ENCODE results near the gene DYNLT3.
A peak's percentile ranks its signal among the peaks of the same experiment; 100 is the strongest.

The DYNLT3 gene

GRCh38 chrX:37829721-37830120 is 17.6 kb downstream of the DYNLT3 start:
- no peak for TF ChIP-seq CEBPB (IDR thresholded peaks at IDR 0.05)
- TF ChIP-seq MAX (IDR thresholded peaks at IDR 0.05): no peak
- no peak for TF ChIP-seq TEAD4 (IDR thresholded peaks at IDR 0.05)
- no peak for TF ChIP-seq YY1 (IDR thresholded peaks at IDR 0.05; ENCODE audit: low read depth)
- TF ChIP-seq, protein P1, sequence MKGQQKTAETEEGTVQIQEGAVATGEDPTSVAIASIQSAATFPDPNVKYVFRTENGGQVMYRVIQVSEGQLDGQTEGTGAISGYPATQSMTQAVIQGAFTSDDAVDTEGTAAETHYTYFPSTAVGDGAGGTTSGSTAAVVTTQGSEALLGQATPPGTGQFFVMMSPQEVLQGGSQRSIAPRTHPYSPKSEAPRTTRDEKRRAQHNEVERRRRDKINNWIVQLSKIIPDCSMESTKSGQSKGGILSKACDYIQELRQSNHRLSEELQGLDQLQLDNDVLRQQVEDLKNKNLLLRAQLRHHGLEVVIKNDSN (IDR thresholded peaks at IDR 0.05): no peak
- no peak for TF ChIP-seq TAF1 (IDR thresholded peaks at IDR 0.05; ENCODE audit: low read depth)
- TF ChIP-seq, protein P2, sequence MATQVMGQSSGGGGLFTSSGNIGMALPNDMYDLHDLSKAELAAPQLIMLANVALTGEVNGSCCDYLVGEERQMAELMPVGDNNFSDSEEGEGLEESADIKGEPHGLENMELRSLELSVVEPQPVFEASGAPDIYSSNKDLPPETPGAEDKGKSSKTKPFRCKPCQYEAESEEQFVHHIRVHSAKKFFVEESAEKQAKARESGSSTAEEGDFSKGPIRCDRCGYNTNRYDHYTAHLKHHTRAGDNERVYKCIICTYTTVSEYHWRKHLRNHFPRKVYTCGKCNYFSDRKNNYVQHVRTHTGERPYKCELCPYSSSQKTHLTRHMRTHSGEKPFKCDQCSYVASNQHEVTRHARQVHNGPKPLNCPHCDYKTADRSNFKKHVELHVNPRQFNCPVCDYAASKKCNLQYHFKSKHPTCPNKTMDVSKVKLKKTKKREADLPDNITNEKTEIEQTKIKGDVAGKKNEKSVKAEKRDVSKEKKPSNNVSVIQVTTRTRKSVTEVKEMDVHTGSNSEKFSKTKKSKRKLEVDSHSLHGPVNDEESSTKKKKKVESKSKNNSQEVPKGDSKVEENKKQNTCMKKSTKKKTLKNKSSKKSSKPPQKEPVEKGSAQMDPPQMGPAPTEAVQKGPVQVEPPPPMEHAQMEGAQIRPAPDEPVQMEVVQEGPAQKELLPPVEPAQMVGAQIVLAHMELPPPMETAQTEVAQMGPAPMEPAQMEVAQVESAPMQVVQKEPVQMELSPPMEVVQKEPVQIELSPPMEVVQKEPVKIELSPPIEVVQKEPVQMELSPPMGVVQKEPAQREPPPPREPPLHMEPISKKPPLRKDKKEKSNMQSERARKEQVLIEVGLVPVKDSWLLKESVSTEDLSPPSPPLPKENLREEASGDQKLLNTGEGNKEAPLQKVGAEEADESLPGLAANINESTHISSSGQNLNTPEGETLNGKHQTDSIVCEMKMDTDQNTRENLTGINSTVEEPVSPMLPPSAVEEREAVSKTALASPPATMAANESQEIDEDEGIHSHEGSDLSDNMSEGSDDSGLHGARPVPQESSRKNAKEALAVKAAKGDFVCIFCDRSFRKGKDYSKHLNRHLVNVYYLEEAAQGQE (IDR thresholded peaks at IDR 0.05; ENCODE audit: low read depth): no peak
- TF ChIP-seq EGR1 (IDR thresholded peaks at IDR 0.05): no peak
- no peak for TF ChIP-seq TCF12 (IDR thresholded peaks at IDR 0.05; ENCODE audit: low read depth)
- no peak for TF ChIP-seq RAD21 (IDR thresholded peaks at IDR 0.05; ENCODE audit: low read depth)
- TF ChIP-seq ZBTB7A (IDR thresholded peaks at IDR 0.05; ENCODE audit: low read depth): no peak
- TF ChIP-seq EP300 (IDR thresholded peaks at IDR 0.05; ENCODE audit: borderline replicate concordance): no peak

GRCh38 chrX:37825215-37825842 is 22.0 kb downstream of the DYNLT3 start:
- TF ChIP-seq NFIC (IDR thresholded peaks at IDR 0.05) (no peak), RAD21 (IDR thresholded peaks at IDR 0.05; ENCODE audit: low read depth) (peak; percentile 79), TEAD4 (IDR thresholded peaks at IDR 0.05) (no peak), ZBTB7A (IDR thresholded peaks at IDR 0.05; ENCODE audit: low read depth) (no peak), CREB1 (IDR thresholded peaks at IDR 0.05; ENCODE audit: low read depth) (no peak)

DNA sequence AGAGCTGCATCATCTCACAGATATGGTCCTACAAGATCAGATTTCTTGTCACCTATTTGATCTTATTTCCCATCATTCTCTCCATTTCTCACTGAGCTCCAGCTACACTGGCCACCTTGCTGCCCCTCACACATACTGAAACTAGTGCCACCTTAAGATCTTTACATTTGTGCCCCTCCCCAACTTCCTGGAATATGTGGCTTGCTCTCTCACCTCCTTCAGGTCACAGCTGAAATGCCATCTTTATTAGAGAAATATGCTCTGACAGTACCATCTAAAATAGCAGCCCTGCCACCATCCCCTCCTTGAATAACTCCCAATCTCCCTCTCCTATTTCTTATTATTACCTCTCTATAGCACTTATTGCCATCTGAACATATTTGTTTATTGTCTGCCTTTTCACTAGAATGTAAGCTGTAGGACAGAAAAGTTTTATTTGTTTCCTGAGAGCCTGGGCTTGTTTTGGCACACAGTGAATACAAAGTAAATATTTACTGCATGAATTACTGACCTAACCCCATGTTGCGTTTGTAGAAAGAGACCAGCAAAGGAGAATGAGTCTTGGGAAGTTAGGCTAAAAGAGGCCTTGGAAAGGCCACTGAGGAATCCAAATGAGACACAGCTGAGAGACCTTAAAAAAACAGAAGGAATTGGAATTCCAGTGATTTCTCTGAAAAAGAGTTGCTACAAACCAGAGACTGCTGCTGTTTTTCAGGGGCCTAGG is 22.7 kb downstream of the DYNLT3 start:
- TF ChIP-seq TCF12 (IDR thresholded peaks at IDR 0.05; ENCODE audit: low read depth) (no peak), RAD21 (IDR thresholded peaks at IDR 0.05; ENCODE audit: low read depth) (no peak), MAX (IDR thresholded peaks at IDR 0.05) (no peak), ZBTB7A (IDR thresholded peaks at IDR 0.05; ENCODE audit: low read depth) (no peak), NFIC (IDR thresholded peaks at IDR 0.05) (no peak), FOXM1 (IDR thresholded peaks at IDR 0.05; ENCODE audit: borderline replicate concordance, low read depth) (no peak), TAF1 (IDR thresholded peaks at IDR 0.05; ENCODE audit: low read depth) (no peak)
- TF ChIP-seq, protein P2 (IDR thresholded peaks at IDR 0.05; ENCODE audit: low read depth): no peak
- TF ChIP-seq, protein P1 (IDR thresholded peaks at IDR 0.05): no peak

DNA sequence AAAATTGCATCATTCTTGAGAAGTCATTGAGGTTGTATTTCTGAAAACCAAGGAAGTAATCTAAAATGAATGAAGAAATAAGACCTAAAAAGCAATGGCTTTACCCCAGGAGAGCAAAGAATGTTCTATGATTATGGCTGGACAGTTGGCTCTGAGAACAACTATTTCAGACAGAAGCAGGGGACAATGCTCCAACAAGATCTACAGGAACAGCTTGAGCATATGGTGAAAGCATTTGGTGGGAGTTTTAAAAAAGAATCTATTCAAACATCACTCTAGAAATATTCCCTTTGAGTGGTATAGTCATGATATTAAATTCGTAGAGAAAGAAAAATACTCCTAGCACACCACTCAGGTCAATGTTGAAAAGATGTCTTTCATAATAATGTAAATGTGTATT is 26.7 kb downstream of the DYNLT3 start:
- TF ChIP-seq TEAD4 (IDR thresholded peaks at IDR 0.05) (no peak), RAD21 (IDR thresholded peaks at IDR 0.05; ENCODE audit: low read depth) (no peak), TCF12 (IDR thresholded peaks at IDR 0.05; ENCODE audit: low read depth) (no peak), MAX (IDR thresholded peaks at IDR 0.05) (no peak), NFIC (IDR thresholded peaks at IDR 0.05) (no peak), CEBPB (IDR thresholded peaks at IDR 0.05) (no peak), TAF1 (IDR thresholded peaks at IDR 0.05; ENCODE audit: low read depth) (no peak), ZBTB7A (IDR thresholded peaks at IDR 0.05; ENCODE audit: low read depth) (no peak), CREB1 (IDR thresholded peaks at IDR 0.05; ENCODE audit: low read depth) (no peak)
- TF ChIP-seq, protein P1 (IDR thresholded peaks at IDR 0.05): no peak

- TF ChIP-seq YY1 (IDR thresholded peaks at IDR 0.05; ENCODE audit: low read depth): no peak
Observed at GRCh38 chrX:37818031-37818430, 29.3 kb downstream of the DYNLT3 start.
